Panc1 (cell line): Measurements from ENCODE around the gene SLC39A10. TPM values are rescaled to one million over a fixed set of nuclear protein-coding genes. Genes with fewer than 3 reads are reported as not detected.

ENCODE experiments used
- ATAC-seq: fragments of 200-7000 bp; cut with Tn5 transposase; 2 replicates; pipeline ENCODE4 v1.9.1; 2020; ENCODE audit warnings: mild to moderate bottlenecking, moderate library complexity
- BruUV-seq: library from RNA; stranded (reverse); fragments of 400-500 nt; replicated peaks from 2 replicates; lab custom pipeline; 2021; lab: Mats Ljungman, UMichigan
- CTCF ChIA-PET: fragments of 300-600 bp; sonication (Branson Sonifier 250); formaldehyde crosslinking; loops from one replicate; lab custom pipeline; 2022; ENCODE audit warnings: antibody characterized with exemption; lab: Charles Lee
- POLR2A ChIA-PET: fragments of 300-600 bp; sonication (Branson Sonifier 250); formaldehyde crosslinking; loops from one replicate; lab custom pipeline; 2022; ENCODE audit warnings: antibody characterized with exemption; lab: Charles Lee
- DNase-seq: peaks from one replicate; pipeline ENCODE4 v3.0.0-alpha.2; 2010; ENCODE audit warnings: low read depth, low spot score
- H3K27ac ChIP-seq: 2 replicates; pipeline ENCODE4 v1.5.1; 2011; ENCODE audit warnings: mild to moderate bottlenecking, low read length, inconsistent platforms
- H3K27me3 ChIP-seq: fragments of 200-500 bp; sonication (Bioruptor generic); 2 replicates; pipeline ENCODE4 v1.6.0; 2014; ENCODE audit warnings: low read length, inconsistent platforms; ENCODE audit not compliant: control insufficient read depth, insufficient read depth
- H3K36me3 ChIP-seq: fragments of 200-500 bp; sonication (Bioruptor generic); 2 replicates; pipeline ENCODE4 v1.5.1; 2014; ENCODE audit warnings: inconsistent platforms, mild to moderate bottlenecking, low read length, moderate library complexity; ENCODE audit not compliant: control insufficient read depth, insufficient read depth
- H3K4me1 ChIP-seq: 2 replicates; pipeline ENCODE4 v1.5.1; 2011; ENCODE audit warnings: inconsistent platforms, mild to moderate bottlenecking, low read length, moderate library complexity; ENCODE audit not compliant: control insufficient read depth, insufficient read depth
- H3K4me3 ChIP-seq, 2 experiments: 2 replicates each; pipeline ENCODE4 v1.5.1; 2011 to 2012; ENCODE audit warnings: low read depth in 2 of 2, low read length in 2 of 2, mild to moderate bottlenecking in 2 of 2, inconsistent platforms in 1 of 2, moderate library complexity in 1 of 2
- H3K9me3 ChIP-seq: fragments of 200-500 bp; sonication (Bioruptor generic); 2 replicates; pipeline ENCODE4 v1.5.1; 2014; ENCODE audit warnings: low read depth, mild to moderate bottlenecking, inconsistent platforms, low read length, moderate library complexity; ENCODE audit not compliant: control insufficient read depth, insufficient read depth
- CTCF ChIP-seq: fragments of 450-650 bp; IDR thresholded peaks from 2 replicates; pipeline ENCODE4 v1.5.1; 2017; ENCODE audit warnings: mild to moderate bottlenecking
- POLR2AphosphoS5 ChIP-seq: IDR thresholded peaks from 2 replicates; pipeline ENCODE4 v1.6.1; 2012; ENCODE audit warnings: mild to moderate bottlenecking, low read depth, low read length, moderate library complexity
- REST ChIP-seq, 2 experiments: IDR thresholded peaks; 2 replicates each; pipeline ENCODE4 v1.6.1; 2011 to 2012; ENCODE audit warnings: low read depth in 2 of 2, control low read depth in 1 of 2, low read length in 1 of 2, mild to moderate bottlenecking in 1 of 2, moderate library complexity in 1 of 2; ENCODE audit not compliant: insufficient read depth in 1 of 2
- SIN3A ChIP-seq: IDR thresholded peaks from 2 replicates; pipeline ENCODE4 v1.6.1; 2012; ENCODE audit warnings: low read depth, mild to moderate bottlenecking, low read length, moderate library complexity, borderline replicate concordance; ENCODE audit not compliant: insufficient read depth
- TCF7L2 ChIP-seq: IDR thresholded peaks from 2 replicates; pipeline ENCODE4 v1.6.1; 2011; ENCODE audit warnings: mild to moderate bottlenecking, low read depth, low read length, inconsistent platforms
- in situ Hi-C: cut with HindIII; loops from 2 replicates; pipeline ENCODE4 v1.10.0; 2016; ENCODE audit warnings: low sequenced_read_pairs, low pct_unique_long_range_greater_than_20kb
- intact Hi-C: fragments of 100-400 bp; cut with micrococcal nuclease; formaldehyde crosslinking; loops from one replicate; pipeline ENCODE4 v1.10.0; 2022; ENCODE audit not compliant: unreplicated experiment
- total RNA-seq: library from RNA; stranded (reverse); gene quantifications from one replicate; pipeline ENCODE4 v1.2.1, GENCODE V29; 2021; ENCODE audit not compliant: unreplicated experiment

Gene SLC39A10
- total RNA-seq, 1 experiment from 2014 or later = 45.9 TPM

GRCh38 chr2:195683174-195683573 lies 26.1 kb downstream of the SLC39A10 start:
- ATAC-seq = no peak
- Histone ChIP-seq H3K36me3 (no peaks in the 10 kb centered on the region; the same call in 1 of the 2 replicates), H3K9me3 (no peaks in the 10 kb centered on the region), H3K4me1 (no peaks in the 10 kb centered on the region), H3K27me3 (no peaks in the 10 kb centered on the region), H3K27ac (no peak overlapping the region), H3K4me3 (no peak overlapping the region)
- intact Hi-C loops = no loop called here
- BruUV-seq = no TSS peak
- DNase-seq = no peak
- in situ Hi-C loops = no loop called here
- ChIA-PET POLR2A (no interaction called here), CTCF (no interaction called here)
- no peak for TF ChIP-seq REST (IDR thresholded peaks at IDR 0.05; ENCODE audit: insufficient read depth in 1 of 2, low read depth in 2 of 2, low read length in 1 of 2)
- no peak for TF ChIP-seq TCF7L2
- no peak for TF ChIP-seq POLR2AphosphoS5
- TF ChIP-seq SIN3A = no peak
- TF ChIP-seq CTCF = no peak

GRCh38 chr2:195686564-195686963 lies 29.5 kb downstream of the SLC39A10 start:
- H3K9me3 ChIP-seq = no peaks in the 10 kb centered on the region
- in situ Hi-C loops = no loop called here
- ChIA-PET POLR2A (no interaction called here), CTCF (no interaction called here)
- no TSS peak for BruUV-seq
- TF ChIP-seq REST (IDR thresholded peaks at IDR 0.05; ENCODE audit: insufficient read depth in 1 of 2, low read depth in 2 of 2, low read length in 1 of 2) = no peak
- TF ChIP-seq CTCF = no peak
- TF ChIP-seq POLR2AphosphoS5 = no peak
- no peak for TF ChIP-seq TCF7L2
- no peak for TF ChIP-seq SIN3A
- no peaks in the 10 kb centered on the region for H3K4me1 ChIP-seq
- no peaks in the 10 kb centered on the region for H3K27me3 ChIP-seq
- no peak overlapping the region for H3K4me3 ChIP-seq
- no peak overlapping the region for H3K27ac ChIP-seq
- intact Hi-C loops = no loop called here
- no peak for DNase-seq
- no peaks in the 10 kb centered on the region; the same call in 1 of the 2 replicates for H3K36me3 ChIP-seq
- no peak for ATAC-seq
